Measurements from ENCODE around the gene SMAD3.
A peak's percentile ranks its signal among the peaks of the same experiment; 100 is the strongest.

SMAD3 gene

DNA sequence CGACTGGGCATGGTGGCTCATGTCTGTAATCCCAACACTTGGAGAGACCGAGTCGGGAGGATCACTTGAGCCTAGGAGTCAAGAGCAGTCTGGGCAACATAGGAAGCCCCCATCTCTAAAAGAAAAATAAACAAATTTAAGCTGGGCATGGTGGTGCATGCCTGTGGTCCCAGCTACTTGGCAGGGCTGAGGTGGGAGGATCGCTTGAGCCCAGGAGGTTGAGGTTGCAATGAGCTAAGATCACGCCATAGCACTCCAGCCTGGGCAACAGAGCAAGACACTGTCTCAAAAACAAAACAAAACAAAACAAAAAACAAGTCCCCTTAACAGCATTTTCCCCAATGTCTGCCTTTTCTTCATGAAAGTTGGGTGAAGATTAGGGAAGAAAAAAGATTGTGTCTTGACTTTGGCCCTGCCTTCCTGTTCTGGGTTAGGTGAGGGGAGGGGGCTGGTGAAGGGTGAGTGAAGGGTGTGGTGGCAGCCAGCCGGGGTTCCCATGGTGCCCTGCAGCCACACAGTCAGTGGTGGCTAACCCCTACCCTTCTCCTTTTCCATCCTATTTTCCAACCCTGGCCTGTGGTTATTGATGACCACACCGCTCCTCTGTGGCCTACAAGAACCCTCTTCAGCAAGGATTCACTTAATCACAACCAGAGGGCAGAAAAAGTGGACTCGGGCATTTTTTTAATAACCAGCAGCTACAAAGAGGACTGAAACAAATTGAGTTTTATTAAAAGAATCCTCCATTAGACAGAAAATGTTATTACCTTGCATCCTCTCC is 28.4 kb upstream of the SMAD3 start:
- no peak for DNase-seq

DNA sequence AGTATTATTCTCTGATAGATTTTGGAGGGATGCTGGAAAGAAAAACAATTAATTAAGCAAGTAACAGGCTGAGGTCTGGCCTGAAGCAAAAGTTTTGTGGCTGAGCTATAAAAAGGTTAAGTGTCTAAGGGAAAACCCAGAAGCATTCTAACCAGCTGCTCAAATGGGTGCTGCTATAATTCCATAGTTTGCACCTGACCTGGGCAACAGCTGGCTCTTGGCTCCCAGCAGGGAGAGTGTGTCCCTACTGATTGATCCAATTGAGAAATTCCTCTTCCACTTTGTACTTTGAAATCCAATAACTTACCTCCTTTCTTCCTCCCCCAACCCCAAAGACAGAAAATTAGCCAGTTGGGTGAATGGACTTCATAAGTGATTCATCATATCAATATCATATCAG is 27.7 kb upstream of the SMAD3 start:
- DNase-seq, result no peak

DNA sequence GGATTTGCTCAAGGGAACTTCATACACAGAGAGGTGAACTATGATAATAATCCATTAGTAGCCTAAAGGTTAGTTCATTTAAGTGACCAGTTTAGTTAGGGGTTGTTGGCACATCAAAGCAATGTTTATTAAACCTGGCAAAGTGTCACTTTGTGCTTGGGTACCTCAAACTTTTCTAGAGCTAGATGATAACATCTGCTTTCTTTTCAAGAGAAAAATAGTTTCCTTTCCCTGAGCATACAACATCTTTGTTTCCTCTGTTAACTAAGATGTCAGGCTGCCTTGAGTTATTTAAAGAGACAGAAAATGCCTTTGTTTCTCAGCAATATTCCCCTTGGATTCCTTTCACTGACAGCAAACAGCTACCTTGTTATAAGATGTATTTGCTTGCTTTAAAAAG is 26.7 kb upstream of the SMAD3 start:
- DNase-seq, result no peak

- peak; percentile 12 for DNase-seq
Measured at GRCh38 chr15:67039384-67040075, 25.9 kb upstream of the SMAD3 start.

- no peak for DNase-seq
Measured at GRCh38 chr15:67040277-67040676, 25.1 kb upstream of the SMAD3 start.

GRCh38 chr15:67042551-67043142 is 22.8 kb upstream of the SMAD3 start:
- DNase-seq, result no peak

DNA sequence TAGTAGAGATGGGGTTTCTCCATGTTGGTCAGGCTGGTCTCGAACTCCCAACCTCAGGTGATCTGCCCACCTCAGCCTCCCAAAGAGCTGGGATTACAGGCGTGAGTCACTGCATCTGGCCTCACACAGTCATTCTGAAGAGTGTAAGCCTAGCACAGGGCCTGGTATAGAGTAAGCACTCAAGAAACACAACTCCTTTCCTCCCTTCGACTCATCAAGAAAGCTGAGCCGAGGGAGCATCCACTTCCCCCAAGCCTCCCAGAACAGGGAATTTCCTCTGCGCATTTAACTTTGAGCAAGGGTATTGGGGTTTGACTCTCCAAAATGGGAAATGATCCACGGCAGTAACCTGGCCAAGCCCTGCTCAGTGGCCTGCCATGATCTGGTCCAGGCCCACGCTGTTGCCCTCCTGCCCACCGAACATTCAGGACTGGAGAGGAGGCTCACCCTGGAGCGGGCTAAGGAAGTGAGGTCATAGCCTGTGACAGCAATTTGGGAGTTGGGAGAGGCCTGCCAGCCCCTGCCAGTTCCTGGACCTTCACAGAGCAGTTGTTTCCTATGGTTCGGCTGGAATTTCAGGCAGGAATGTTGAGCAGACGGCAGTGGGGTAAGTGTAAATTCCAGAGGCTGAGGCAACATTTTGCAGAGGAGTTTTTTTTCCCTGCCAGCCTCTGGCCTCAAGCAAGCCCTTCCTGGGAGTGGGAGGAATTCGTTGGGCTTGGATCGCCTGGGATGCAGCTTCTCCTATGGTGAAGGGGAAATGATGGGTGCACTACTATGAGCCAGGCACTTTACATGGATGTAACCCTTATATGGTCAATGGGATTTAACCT is 21.2 kb upstream of the SMAD3 start:
- no peak for DNase-seq

GRCh38 chr15:67047149-67047661 is 18.2 kb upstream of the SMAD3 start:
- DNase-seq, result no peak

GRCh38 chr15:67048281-67049279 is 16.8 kb upstream of the SMAD3 start:
- no peak for DNase-seq

- DNase-seq, result no peak
Measured at GRCh38 chr15:67049351-67050044, 15.9 kb upstream of the SMAD3 start.

DNA sequence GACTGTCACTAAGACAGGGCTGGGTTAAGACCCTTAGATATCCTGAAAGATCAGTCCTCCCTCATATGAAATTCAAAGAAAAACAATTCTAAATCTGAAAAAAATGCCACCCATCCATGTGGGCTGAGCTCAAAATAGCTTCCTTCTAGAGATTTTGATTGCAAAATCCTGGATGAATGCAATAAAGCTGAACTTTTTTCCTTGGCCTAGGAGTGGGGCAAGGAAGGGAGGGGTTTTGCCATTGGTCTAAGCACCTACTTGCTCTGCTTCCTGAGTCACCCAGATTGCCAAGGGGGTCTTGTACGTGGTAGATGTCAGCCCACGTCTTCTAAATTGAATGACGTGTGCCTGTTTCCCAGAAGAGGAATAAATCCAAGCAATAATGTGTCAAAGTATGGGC is 15.3 kb upstream of the SMAD3 start:
- DNase-seq, result no peak

DNA sequence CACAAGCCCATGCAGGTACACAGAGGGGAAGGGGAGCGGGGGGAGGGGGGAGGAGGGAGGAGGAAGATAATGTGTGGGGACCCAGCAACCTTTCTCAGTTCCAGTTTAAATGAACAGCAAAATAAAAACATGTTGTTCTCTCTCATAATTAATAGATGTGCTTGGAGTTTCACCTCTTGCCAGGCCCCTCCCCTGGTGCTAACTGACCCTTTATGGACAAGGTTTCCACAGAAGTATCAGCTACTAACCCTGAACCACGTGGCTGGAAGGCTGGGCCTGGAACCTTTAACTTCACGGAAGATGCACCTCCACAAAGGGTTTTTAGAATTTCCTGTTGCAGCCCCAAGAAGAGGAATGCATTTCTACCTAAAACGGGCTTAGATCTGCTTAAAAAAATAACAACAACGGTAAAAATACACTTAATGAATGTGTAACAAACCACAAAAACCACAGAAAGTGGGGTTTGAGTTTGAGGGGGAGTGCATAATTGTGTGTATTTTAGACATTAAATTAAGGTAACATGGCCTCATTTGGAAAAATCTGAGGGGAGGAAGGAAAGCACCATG is 14.8 kb upstream of the SMAD3 start:
- no peak for DNase-seq

DNA sequence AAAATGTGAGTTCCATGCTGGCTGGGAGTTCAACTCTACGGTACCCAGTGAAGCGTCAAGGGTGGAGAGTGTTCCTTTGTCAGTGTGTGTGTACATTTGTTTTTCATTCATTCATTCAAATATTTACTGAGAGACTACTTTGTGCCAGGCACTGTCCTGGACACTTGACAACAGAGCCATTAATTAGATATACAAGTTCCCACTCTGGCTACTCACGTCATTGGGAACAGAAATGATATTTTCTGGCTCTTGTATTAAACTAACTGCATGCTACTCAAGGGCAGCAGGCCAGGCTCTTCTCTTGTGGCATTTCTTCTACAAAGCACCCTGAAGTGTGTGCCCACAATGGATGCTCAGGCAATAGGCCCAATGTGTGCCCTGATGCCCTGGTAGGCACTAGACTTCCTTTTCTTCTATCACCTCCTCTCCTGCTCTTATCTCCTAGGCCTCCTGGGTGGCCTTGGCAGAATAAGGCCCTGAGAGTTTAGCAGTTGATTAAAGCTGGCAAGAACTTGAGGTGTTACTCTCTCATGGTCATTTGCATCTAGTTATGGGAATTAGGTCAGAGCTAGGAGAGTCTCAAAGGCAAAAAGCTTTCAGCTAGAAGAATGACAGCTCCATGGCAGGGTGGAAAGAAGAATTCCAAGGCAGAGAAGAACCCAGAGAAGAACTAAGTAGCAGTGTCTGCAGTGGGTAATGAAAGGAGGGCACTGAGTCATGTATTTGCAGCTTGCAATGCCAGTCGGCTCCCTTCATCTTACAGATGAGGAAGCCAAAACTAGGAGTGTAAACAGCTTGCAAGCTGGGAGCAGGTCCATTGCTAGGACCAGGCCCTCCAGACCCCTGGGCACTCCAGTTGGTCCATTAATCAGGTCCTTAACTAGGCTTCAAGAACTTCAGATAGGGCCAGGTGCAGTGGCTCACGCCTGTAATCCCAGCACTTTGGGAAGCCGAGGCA is 14.0 kb upstream of the SMAD3 start:
- no peak for DNase-seq

- DNase-seq, result no peak
Measured at GRCh38 chr15:67054676-67055075, 10.7 kb upstream of the SMAD3 start.

DNA sequence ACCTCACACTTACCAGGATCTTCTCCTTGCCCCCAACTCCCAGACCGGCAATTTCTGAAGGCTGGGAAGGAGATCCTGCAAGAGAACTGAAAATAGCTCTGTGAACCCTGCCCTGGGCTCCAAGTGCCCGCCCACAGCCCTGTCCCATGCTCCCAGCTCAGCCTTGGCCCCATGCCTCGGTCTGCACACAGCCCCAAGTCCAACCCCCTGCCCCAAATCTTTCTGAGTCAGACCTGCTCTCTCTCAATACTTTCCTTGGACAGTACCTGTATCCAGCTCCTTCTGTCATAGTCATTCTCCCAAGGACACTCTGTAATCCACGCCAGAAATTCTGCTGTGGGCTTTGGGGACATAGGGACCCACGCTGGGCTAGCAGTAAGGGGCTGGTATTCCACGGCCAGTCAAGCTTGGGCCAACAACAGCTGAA is 6.3 kb upstream of the SMAD3 start:
- no peak for DNase-seq

DNA sequence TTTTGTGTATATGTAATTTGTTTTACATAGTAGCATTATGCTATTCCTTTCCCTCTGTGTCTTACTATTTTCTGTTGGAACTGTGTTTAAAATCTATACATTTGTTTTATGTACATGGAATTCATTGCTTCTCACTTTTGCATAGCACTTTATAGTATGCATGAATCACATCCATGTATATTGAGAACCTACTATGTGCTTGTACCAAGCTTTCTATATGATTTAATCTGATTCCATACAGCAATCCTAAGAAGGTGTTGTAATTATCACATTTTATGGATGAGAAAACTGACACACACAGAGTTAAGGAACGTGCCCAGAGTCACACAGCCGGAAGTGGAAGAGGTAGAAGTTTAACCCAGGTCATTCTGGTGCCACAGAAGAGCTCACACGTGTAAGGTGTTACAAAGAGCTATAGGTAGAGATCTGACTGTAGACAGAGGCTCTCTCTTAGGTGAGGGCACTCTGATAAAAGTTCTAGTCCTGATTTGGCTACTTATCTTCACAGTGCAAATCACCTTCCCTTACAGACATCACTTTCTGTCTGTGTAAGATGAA is 3.5 kb upstream of the SMAD3 start:
- no peak for DNase-seq

GRCh38 chr15:67062369-67062985 is 2.9 kb upstream of the SMAD3 start:
- DNase-seq, result no peak
